ENCODE measurements around the gene ASB2.

ASB2 gene

DNA sequence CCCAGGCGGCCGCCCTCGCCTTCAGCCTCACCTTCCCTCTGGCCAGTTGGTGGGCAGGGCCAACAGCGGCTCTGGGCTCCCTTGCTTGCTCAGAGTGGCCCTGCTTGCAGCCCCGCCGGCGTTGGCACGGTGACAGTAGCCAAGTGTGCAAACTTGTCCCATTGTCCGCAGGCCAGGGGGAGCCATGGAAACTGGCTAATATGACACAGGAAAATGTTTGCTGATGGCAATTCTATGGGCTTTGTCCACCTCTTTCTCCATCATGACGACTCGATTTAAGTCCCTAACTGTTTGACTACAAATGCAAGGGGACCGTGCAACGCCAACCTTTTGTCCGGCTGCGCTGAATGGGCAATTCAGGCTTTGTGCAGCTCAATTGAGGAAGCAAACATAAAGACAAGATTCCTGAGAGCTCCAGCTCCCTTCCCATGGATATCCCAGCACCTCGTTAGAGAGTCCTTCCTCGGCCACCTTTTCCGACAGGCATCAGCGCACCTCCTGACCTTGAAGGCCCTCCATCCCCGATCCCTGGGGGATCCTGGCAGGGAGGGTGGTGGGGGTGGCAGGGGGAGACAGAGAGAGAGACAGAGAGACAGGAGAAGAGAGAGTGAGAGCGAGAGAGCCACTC, 50.0 kb downstream of the ASB2 start:
- no peak for DNase-seq

DNA sequence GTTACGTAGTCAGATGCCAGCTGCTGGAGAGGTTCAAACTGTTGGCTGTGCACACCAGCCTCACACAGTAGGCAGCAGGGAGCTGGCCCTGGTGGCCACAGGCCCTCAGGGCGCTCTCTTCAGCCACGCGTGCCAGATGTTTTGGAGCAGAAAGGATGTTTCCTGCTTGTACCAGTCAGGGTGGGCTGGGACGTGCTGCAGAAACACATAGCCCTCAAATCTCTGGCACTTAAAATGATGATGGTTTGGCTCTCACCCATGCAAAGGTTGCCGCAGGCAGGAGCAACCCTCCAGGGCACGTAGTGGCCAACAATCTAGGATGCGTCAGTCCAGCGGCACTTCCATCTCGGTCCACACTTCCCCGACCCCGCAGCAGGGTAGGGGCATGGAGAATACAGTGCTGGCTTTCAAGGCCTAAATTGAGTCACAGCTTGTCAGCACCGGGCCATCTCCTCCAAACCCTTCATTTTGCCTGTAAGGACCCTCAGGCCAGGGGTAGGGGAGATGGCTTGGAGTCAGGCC, 50.9 kb downstream of the ASB2 start:
- no peak for DNase-seq

DNA sequence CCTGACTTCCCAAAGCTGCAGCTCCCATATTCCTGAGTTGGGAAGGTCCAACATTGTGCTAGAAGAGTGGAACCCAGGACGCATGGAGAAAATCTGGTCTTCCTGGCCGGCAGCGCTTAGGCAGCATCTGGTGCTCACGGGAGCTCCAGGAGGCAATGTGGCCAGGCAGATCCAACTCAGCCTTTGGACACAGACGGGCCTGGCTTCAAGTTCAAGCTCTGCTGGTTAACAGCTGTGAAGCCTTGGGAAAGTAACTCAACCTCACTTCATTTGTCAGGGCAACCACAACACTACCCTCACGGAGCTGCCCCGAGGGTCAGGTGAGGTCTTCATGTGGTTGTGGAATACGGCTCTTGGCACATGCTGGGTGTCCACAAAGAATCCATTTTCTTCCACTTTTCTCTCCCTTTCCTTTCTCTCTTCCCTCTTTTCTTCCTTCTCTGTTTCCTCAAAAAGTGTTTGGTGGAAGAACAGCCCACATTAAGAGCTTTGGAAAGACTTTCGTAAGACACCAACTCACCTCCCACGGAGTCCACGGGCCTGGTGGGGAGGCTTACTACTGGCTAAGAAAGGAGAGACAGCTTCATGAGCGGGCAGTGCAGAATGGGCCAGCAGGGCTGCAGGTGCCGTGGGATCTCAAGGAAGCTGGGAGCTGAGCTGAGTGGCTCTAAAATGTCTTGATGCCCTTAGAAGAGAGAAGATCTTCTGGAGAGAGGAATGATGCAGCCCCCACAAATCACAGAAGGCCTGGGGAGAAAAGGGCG, 51.6 kb downstream of the ASB2 start:
- DNase-seq = no peak

DNA sequence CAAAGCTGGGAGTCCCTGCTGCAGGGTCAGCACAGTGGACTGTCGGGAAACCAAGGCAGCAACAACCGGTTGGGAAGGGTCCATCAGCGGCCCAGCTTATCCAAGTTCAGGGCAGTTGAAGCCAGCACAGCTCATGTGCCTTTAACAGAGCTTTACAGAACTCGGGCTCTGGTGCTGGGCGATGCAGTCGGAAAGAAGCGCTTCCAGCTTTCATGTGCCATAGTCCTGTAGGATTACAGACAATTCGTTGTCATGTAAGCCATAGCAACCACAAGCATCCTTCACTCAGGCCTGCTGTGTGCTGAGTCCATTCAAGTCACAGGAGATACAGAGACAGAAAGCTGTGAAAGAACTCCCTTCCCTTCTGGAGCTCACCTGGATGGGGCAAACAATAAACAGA, 52.7 kb downstream of the ASB2 start:
- no peak for DNase-seq

DNA sequence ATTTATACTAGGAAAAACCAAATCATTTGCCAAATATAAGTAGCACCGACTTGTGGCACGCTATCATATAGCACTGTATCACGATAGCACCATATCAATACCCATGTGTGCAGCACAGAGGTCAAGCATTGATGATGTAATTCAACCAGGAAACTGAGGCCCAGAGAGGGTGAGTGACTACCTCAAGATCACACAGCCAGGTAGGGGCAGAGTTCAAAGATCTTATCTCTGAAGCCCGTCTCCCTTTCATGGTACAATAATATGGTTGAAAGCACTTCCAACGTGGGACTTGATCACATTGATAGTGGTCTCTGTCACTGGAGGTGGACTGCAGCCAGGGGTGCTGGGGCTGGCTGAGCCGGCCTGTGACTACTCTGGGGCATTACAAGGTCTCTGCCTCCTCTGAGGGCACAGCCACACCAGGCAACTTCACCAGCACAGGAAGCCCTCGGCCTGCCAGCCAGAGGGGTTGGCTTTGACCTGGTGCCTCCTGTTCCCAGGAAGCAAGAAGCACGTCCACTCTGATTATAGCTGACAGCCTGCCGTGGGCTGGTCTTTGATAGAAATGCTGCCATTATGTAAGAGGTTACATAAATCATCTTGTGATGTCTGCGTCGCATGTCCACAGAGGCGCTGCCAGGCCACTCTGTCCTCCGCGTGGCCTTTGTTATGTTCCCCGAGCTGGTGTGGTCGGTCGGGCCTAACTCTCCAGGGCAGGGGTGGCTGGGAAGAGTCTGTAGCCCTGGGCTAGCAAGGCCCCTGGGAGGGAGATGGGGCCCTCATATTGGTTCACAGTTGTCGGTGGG, 55.2 kb downstream of the ASB2 start:
- no peak for DNase-seq

DNA sequence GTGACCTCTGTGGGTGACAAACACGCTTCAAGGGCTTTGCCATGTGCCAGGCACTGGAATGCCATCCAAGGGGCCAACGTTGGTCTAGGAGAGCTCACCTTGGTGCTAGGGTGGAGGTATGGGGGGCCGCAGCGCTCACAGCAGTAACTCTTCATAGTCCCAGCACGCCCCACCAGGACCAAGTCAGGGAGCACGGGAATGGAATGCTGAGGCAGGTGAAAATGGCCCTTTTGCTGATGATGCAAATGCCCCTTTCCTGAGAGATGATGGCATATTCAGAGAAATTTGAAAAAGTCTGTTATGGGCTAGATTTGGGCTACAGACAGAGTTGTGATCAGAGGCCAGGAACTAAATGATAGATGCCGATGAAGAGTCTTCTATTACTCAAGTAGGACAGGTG, 59.2 kb downstream of the ASB2 start:
- no peak for DNase-seq

DNA sequence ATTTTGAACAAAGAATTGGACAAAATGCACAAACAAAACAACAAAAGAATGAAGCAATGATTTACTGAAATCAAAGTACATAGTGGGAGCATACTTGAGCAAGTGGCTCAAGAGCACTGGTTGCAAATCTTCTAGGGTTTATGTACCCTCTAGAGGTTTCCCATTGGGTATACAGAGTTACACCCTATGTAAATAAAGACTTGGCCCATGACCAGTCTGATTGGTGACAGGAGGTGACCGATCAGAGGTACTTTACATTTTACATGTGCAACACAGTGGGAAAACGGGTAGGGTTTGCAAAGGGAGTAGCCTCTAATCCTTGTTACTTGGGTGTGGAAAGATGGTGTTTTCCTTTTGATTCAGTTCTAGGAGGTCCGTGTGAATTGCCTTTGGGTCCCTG, 59.9 kb downstream of the ASB2 start:
- no peak for DNase-seq

DNA sequence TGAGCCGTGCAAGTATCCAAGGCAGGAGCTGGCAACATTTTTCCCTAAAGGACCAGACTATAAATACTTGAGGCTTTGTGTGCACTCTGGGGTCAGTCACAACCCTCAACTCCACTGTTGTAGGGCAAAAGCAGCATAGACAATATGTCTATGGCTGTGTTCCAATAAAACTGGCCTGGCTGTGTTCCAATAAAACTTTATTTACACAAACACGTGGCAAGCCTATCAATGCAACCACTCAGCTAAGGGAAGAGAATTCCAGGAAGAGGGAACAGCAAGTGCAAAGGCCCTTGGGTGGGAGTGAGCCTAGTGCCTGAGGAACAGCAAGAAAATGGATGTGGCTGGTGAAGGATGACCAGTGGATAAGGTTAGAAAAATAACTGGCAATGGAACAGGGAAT, 60.6 kb downstream of the ASB2 start:
- DNase-seq = no peak

DNA sequence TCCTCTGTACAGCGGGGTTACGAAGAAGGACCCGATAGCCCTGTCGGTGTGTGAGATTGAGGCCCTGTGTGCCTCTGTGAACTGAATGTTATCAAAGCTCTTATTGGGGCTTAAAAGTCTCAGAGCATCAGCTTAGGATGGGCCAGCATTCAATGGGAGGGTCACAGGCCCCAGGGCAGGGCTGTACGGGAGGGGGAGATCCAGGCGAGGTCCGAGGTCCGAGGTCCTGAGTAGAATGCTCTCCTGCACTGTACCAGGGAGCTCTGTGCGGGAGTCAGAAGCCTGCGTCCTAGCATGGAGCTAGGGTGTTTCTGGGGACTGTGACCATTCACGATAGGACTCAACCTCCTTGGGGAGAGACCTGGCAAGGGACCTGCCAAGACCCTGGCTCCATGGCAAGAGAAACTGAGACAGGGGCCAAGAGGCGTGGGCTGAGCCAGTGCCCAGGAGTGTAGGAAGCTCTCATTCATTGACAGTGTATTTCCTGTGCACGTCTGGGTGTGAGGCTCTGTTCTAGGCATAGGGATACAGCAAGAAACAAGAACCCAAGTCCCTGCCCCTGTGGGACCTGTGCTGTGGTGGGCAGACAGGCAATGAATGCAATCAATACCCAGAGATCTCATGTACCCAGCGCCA, 61.2 kb downstream of the ASB2 start:
- no peak for DNase-seq

DNA sequence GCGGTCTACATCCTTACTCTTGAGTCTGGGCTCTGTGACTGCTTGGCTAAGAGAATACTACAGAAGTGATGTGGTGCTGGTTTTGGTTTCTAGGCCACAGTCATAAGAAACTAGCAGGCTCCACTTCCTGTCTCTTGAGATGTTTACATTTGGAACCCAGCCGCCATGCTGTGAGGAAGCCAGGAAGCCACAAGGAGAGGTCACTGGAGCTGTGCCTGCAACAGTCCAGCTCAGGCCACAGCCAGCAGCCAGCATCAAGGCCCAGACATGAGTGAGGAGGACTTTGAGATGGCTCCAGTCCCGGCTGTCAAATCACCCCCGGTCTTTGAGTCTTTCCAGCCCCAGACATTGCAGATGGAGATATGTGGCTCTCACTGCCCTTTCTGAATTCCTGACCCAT, 62.1 kb downstream of the ASB2 start:
- no peak for DNase-seq

DNA sequence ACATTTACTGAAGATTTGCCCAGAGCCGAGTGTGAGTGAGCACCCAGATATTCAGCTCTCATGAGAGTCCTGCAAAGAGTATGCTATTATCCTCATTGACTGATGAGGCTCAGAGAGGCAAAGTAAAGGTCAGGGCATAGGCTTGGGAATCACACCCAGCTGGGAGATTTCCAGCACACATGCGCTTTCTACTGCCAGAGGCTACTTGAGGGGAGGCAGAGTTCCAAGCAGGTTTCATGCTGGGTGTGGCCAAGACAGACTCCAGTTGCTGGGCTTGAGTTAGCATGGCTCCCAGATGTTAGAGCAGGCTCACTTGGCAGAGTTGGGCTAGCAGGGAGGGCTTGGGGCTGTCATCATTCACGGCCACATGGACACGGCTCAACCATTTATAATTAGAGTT, 63.6 kb downstream of the ASB2 start:
- DNase-seq = no peak

DNA sequence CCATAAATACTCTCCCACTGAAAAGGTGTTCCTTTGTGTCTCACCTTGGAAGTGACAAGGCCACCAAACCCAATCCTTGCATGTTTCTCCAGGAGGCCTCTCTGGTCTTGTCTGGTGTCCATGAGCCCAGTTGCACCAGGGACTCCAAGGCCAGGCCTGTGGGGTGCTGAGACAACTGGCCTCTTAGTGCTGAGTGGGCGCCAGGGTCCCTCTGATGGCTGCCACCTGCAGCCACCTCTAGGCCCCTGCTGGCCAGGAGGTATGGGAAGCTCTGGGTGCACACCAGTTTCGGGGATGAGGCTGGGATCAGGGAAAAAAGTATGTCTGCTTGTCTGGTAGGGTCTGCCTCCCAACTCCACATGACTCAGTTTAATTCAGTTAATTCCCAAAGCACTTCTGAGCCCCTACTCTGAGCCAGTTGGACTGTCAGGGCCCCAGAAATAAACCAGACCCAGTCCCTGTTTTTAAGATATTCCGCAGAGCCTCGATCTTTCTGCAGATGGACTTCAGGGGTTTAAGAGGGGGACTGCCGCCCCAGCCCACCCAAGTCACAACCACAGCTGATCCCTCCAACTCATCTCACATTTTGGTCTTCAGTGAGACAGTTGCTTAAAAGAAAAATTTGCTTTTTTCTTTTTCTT, 64.3 kb downstream of the ASB2 start:
- no peak for DNase-seq

DNA sequence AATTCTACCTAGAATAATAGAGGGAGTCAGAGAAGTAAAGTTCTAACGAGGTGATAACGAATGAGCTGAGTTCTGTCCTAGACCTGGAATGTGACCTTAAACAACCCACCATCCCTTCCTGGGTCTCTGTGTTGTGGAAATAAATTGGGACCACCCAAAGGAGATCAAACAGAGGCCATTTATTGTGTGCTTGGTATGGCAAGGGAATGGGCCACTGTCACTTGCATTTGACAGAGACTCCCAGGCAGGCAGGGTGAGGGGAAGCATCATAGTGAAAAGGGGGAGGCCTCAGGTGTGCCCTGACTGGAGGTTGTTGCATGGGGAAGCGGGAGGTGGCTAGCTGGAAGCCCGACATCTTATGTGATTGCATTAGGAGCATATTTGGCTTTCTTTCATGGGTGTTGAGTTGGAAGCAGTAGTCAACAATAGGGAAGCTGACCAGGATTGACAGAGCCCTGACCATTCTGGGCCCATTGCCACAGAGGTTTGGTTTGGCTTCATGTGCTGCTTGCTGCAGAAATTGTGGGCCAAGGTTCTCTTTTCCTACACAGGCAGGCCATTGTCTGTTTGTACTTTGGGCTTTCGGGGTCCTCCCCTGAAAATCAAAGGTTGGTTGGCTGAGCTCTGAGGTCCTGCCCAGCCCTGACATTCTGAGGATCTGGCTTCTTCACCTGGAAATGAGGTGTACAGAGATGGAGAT, 66.8 kb downstream of the ASB2 start:
- no peak for DNase-seq

DNA sequence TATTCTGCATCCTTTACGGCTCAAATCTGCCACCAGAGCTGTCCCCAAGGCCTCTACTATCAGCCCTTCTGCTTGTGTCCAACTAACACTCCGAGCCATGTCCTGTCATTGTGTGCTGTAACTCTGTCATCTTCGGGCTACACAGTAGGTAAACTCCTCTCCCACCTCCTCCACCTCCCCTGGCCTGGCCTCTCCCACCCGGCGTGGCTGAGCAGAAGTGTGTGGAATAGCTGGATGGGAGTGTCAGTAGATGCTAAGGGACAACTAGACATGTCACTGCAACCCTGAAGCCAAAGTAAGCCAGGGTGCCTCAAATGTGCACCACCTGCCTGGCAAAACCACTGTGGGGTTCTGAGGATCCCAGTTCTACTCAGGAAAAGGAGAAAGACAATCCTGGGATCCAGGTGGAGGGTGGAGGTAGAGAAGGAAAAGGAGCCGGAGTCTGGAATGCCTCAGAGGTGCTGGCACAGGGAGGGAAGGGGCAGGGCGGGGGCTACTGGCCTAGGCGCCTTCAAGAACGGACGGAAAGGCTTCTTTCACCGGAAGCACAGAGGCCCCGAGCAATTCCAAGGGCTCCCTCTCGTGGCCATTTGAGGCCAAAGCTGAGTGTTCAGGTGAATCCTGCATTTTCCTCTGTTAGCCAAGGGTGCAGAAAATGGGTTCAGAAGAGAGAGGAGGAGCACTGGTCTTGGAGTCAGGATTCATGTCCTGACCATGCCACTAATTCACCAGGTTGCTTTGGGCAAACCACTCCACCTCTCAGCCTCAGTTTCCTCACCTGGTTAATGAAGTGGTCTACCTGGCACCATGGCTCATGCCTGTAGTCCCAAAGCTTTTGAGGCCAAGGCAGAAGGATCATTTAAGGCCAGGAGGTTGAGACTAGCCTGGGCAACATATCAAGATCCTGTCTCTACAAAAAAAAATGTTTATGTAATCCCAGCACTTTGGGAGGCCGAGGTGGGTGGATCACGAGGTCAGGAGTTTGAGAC, 69.7 kb downstream of the ASB2 start:
- DNase-seq = peak; percentile 32

DNA sequence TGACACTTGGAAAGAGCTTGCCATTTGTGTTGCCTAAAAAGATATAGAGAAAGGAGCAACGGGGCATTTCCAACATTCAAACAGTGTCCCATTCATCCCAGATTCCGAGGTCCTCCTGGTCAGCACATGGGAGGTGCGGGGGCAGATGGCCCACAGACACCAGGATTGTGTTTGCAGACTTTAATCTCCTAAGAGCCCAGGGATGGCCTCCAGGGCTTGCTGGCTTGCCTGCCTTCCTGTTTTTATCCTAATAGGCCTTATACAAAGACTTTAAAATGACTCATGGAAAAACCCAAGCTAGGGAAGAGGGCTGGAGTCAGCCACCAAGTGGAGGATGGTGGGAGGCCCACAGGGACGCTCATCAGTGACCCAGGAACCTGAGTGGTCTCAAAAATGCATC, 70.7 kb downstream of the ASB2 start:
- DNase-seq = no peak

DNA sequence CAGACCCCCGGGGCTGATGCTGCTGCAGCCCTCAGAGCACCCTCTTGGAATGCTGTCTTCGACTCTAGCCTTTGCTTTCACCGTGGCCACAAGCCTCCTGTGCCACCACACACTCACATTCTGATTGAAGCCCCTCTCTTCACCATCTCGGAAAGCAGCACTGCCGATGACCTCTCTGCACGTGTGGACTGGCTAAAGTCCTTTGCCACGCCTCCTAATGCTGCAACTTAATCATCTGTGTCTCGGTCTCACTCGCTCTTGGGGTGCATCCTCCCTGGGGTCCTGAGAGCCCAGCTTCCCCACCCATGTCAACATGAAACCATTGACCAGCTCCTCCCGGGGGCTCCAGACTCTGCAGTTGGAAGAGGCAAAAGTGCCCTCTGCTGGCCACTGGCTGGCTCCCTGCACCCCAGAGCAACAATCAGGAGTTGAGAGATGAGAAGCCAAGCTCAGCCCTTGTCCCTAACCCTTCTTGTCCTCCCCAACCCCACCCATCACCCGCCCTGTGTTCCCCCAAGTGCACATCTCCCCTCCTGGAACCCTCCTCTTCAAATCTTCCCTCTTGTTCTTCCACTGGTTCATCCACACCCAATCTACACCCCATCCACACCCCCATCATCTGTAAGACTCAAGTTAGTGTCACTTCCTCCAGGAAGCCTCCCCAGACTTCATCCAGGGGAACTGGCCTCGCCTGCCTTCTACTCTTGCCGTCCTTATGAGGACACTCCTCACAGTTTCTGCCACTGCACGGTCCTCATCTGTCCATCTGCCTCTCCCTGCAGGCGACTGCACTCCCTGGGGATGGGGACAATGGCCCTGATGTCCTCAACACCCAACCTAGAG, 72.8 kb downstream of the ASB2 start:
- no peak for DNase-seq

DNA sequence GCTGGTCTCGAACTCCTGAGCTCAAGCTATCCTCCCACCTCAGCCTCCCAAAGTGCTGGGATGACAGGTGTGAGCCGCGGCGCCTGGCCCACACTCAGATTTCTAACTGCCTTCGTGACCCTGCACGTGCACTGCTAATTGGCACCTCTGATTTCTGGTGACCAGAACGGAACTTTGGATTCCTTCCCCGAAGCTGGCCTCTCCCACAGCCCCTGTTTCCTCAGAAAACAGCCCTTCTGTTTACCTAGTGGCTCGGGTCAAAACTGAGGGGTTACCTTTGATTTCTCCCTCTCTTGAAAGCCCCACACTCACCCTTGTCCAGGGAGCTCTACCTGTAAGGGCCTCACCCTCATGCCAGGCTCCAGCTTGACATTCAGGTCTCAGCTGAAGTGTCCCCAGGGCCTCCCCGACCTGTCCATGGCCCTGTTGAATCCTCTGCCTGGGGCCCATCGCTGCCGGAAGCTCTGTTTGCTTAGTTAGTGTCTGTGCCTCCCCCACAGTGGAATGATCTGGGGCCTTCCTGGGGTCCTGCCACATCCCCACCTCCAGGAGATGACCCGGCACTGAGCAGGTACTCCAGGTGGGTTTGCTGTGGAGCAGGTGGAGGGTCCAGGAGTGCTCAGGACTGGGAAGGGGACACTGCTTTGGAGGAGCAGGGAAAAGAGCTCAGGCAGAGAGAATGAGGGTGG, 73.6 kb downstream of the ASB2 start:
- no peak for DNase-seq

DNA sequence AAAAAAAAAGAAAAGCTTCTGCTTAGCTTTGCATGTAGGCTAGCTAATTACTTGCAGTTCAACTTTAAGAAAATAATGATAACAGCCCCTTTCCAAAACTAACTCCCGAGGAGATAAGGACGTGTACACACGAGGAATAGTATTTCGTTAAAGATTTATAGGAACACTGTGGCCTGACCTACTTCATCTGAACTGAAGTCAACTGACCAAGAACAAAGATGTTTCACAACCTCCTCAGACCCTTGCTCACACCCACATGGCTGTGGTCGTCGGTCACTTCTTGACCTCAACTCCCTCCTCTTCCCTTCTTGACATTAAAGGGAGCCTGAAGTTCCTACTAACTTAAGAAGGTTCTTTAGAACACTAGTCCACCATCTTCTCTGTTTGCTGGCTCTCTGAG, 74.6 kb downstream of the ASB2 start:
- DNase-seq = no peak

DNA sequence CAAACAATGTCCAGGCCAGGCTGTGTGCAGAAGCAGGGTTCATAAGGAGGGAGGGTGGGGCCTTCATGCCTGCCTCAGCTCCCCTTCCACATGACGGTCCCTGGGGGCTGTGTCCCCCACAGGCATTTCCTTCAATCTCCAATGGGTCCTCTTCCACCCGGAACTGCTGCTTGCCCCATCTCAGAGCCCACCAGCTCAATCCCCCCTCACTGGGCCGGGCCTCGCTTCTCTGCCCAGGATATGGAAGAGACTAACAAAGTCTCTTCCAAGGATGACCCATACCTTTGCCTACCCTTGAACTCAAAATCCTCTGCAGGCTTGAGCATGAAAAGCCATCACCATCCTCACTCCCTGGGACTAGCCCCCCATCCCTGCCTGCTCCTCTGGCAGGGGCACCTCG, 77.6 kb downstream of the ASB2 start:
- DNase-seq = no peak
